GM12875 (cell line): Measurements from ENCODE around the gene BRSK2.

Experiments used
- H3K4me3 ChIP-seq: one replicate; pipeline ENCODE4 v1.5.1; 2011; ENCODE audit warnings: low read depth, low read length, control low read depth
- CTCF ChIP-seq: IDR thresholded peaks from 2 replicates; pipeline ENCODE4 v1.5.1; 2011; ENCODE audit warnings: low read depth, mild to moderate bottlenecking, control low read depth, inconsistent platforms, low read length, moderate library complexity, borderline replicate concordance; ENCODE audit not compliant: insufficient read depth

The BRSK2 gene

DNA sequence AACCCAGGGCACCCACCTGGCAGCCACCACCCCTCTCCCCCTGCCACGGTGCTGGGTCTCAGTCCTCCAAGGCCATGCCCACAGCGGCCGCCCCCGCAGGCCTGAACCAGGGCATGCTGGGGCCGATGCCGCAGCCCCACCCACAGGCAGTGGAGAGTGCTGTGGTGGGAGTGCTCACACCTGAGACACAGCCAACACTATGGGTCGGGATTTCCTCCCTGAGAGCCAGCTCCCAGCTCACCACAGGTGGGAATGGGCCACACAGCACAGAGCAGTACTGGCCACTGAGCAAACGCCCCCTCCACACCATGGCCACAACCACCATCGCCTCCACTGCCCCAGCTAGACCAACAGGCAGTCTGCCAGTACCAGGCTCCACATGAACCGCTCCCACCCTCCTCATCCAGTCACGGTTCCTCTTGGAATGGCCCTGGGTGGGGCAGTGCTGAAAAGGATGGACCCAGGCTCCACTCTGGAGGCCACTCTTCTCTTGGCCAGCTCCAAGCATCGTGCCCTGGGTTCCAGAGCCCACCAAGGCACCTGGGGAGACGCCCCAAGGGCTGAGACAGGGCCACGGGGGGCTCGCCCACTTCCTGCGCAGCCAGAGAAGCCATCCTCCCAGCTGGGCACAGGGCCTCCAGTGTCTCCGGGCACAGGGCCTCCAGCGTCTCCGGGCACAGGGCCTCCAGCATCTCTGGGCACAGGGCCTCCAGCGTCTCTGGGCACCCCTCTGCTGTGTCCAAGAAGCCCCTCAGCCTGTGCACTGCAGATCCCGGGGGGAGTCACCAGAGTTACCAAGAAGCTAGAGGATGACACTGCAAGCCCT is 82.7 kb downstream of the BRSK2 start:
- no peak for TF ChIP-seq CTCF
- H3K4me3 ChIP-seq, result no peak overlapping the region

GRCh38 chr11:1473011-1473628 is 83.4 kb downstream of the BRSK2 start:
- no peak overlapping the region for H3K4me3 ChIP-seq
- no peak for TF ChIP-seq CTCF

- no peak overlapping the region for H3K4me3 ChIP-seq
Observed at GRCh38 chr11:1473786-1474185, 84.1 kb downstream of the BRSK2 start.

DNA sequence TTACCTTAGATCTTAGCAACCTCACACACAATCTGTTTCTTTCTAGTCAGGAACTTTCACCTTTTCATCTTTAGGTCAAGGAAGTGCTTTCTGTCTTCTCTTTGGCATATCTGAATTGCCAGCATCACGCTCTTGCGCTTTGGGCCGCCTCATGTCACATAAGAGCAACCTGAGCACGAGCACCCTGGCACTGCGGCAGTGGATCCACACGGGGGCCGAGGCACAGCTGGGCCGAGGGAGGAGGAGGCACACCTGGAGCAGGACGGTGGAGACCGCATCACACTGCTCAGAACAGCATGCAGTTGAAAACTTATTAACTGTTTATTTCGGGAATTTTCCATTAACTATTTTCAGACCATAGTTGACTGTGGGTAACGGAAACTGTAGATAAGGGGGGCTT is 86.1 kb downstream of the BRSK2 start:
- H3K4me3 ChIP-seq, result no peak overlapping the region
- TF ChIP-seq CTCF, result no peak

More at GRCh38 chr11:1473786-1474185, 84.1 kb downstream of the BRSK2 start:
- TF ChIP-seq CTCF, result no peak

DNA sequence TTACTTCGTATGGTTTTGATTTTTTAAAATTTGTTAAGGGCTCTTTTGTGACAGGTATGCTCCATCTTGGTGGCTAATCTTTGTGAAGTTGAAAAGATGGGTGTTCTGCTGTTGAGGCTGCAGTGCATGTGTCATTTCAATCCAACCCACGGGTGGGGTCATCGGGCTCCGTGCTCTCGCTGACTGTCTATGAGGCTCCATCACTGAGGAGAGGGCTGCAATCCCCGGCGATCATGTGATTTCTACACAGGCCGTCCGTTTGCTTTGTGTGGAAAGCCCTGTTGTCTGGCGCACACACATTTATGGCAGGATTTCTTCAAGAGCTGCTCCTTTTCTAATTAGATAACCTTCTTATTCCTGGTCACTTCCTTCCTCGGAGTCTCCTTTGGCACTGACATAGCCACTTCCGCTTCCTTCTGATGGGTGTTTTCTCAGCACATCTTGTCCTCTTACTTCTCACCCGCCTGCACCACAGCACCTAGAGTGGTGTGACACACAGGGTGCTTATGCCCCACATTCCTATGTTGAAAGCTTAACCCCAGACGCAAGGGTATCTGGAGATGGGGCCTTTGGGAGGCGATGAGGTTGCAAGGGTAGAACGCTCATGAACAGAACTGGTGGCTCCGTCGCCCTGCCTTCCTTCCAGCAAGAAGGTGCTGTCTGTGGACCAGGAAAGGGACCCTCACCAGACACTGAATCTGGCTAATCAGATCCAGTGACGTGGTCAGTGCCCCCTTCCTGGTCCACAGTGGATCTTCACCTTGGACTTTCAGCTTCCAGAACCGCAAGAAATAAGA is 87.4 kb downstream of the BRSK2 start:
- no peak for TF ChIP-seq CTCF

GRCh38 chr11:1478011-1478410 is 88.3 kb downstream of the BRSK2 start:
- H3K4me3 ChIP-seq, result no peak overlapping the region
- TF ChIP-seq CTCF, result no peak

More for the DNA sequence above, 87.4 kb downstream of the BRSK2 start:
- no peak overlapping the region for H3K4me3 ChIP-seq
